Measurements from ENCODE around the gene OSMR. TPM values are rescaled to one million over a fixed set of nuclear protein-coding genes. Genes with fewer than 3 reads are reported as not detected.

Gene OSMR
- total RNA-seq, 4 donors from 2014 or later = 3.5 to 25.6 (median 15.3) TPM

DNA sequence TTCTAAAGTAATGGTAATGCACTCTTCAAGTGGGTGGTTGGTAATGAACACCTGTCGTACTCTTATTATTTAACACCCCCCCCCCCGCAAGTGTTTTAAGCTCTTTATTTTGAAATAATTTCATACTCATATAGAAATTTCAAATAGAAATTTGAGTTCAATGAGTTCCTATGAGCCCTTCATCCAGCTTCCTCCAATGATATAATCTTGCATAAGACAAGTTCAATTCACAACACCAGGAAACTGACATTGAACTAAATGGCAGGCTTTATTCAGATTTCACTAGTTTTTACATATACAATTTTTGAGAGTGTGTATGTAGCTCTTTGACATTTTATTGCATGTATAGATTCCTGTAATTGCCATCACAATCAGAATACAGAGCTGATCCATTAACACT, 30.9 kb upstream of the OSMR start:
- Histone ChIP-seq H3K27me3 (no peaks in the 10 kb centered on the region), H3K27ac (no peak overlapping the region), H3K36me3 (no peaks in the 10 kb centered on the region), H3K4me3 (no peak overlapping the region), H3K4me1 (no peaks in the 10 kb centered on the region), H3K9me3 (no peaks in the 10 kb centered on the region)
- TF ChIP-seq POLR2A (IDR thresholded peaks at IDR 0.05) = no peak
- TF ChIP-seq, protein P1, sequence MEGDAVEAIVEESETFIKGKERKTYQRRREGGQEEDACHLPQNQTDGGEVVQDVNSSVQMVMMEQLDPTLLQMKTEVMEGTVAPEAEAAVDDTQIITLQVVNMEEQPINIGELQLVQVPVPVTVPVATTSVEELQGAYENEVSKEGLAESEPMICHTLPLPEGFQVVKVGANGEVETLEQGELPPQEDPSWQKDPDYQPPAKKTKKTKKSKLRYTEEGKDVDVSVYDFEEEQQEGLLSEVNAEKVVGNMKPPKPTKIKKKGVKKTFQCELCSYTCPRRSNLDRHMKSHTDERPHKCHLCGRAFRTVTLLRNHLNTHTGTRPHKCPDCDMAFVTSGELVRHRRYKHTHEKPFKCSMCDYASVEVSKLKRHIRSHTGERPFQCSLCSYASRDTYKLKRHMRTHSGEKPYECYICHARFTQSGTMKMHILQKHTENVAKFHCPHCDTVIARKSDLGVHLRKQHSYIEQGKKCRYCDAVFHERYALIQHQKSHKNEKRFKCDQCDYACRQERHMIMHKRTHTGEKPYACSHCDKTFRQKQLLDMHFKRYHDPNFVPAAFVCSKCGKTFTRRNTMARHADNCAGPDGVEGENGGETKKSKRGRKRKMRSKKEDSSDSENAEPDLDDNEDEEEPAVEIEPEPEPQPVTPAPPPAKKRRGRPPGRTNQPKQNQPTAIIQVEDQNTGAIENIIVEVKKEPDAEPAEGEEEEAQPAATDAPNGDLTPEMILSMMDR (IDR thresholded peaks at IDR 0.05) = no peak
- no peak for DNase-seq

DNA sequence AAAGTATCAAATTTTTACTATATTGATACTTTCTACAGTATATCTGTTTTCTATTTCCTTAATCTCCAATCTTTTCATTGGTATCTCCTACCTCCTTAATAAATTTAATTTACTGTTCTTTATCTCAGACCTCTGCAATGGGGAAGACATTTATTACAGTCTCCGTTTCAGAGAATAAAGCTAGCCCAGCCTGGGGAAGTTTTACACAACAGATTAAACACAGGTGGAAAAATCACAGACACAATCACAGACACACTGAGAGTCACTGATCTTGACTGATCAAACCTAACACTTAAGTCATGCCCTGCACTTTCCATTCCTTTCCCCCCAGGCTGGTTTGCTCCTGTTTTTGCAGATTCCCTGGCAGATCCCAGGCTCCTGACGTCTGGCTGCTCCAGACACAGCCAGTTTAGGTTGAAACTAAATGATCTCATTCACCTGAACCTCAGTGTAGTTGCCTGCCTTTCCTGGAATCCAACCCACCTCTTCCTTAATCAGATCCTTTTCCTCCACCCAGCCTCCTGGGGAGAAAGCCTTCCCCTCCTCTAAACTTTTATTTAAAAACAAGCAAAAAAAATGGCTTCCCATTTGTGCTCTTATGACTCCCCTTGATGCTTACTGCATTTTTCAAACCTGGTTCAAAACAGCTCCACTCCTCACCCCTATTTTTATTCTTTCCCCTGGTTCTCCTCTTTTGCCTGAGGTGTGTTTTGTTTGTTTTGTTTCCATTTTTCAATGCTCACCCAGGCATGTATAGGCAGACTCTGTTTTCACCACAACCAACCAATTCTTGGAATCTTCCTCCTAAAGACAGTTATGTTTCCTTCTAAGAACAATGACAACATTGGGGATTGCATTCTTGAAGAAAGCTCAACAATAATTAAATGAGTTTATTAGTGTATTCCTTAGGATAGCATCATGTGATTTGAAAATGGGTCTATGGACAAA, 29.5 kb upstream of the OSMR start:
- no peak overlapping the region for H3K4me3 ChIP-seq
- H3K9me3 ChIP-seq = no peaks in the 10 kb centered on the region
- no peaks in the 10 kb centered on the region for H3K36me3 ChIP-seq
- no peak overlapping the region for H3K27ac ChIP-seq
- H3K27me3 ChIP-seq = no peaks in the 10 kb centered on the region
- TF ChIP-seq, protein P1 (IDR thresholded peaks at IDR 0.05) = no peak
- no peak for TF ChIP-seq POLR2A (IDR thresholded peaks at IDR 0.05)
- H3K4me1 ChIP-seq = no peaks in the 10 kb centered on the region
- no peak for DNase-seq

DNA sequence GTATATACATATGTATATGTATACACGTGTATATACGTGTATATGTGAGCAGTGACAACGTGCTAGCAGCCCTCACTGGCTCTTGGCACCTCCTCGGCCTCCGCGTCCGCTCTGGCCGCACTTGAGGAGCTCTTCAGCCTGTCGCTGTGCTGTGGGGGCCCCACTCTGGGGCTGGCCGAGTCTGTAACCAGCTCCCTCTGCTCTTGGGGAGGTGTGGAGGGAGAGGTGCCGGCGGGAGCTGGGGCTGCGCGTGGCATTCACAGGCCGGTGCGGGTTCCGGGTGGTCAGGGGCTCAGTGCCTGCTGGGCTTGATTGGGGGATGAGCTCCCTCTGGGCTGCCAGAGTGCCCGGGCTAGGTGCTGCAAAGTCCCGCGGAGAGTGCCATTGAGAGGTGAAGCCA, 24.1 kb upstream of the OSMR start:
- TF ChIP-seq POLR2A (IDR thresholded peaks at IDR 0.05) = no peak
- TF ChIP-seq, protein P1 (IDR thresholded peaks at IDR 0.05) = no peak
- Histone ChIP-seq H3K36me3 (no peaks in the 10 kb centered on the region), H3K27ac (no peak overlapping the region), H3K9me3 (no peaks in the 10 kb centered on the region), H3K4me3 (no peak overlapping the region), H3K27me3 (no peaks in the 10 kb centered on the region), H3K4me1 (no peaks in the 10 kb centered on the region)
- no peak for DNase-seq

DNA sequence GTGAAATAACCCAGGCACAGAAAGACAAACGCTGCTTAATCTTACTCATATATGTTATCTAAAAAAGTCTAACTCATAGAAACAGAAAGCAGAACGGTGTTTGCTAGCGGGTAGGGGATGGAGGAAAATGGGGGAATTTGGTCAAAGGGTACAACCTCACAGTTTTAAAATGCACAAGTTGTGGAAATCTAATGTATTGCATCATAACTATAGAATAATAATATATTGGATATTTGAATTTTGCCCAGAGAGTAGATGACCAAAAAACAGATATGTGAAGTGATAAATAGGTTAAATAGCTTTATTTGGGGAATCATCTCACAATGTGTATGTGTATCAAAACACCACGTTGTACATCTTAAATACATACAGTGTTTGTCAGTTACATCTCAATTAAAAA, 22.3 kb upstream of the OSMR start:
- Histone ChIP-seq H3K36me3 (no peaks in the 10 kb centered on the region), H3K9me3 (no peaks in the 10 kb centered on the region), H3K27me3 (no peaks in the 10 kb centered on the region), H3K27ac (no peak overlapping the region), H3K4me1 (no peaks in the 10 kb centered on the region), H3K4me3 (no peak overlapping the region)
- TF ChIP-seq, protein P1 (IDR thresholded peaks at IDR 0.05) = no peak
- TF ChIP-seq POLR2A (IDR thresholded peaks at IDR 0.05) = no peak
- DNase-seq = no peak

DNA sequence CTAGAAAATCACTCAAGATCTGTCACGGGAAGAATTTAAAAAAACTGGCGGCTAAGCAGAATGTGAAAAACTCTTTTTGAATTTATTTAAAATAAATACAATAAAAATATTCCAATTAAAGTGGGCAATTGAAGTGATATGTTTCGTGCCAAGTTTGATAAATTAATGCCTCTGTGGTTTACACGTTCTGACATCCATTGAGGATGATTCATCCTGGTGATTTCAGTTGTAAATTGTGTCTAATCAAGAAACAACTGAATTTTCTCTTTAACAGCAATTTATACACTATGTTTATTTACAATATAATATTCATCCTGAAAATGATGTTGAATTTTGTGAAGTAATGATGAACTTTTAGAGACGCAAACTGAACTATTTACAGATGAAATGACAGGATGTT, 21.0 kb upstream of the OSMR start:
- Histone ChIP-seq H3K9me3 (no peaks in the 10 kb centered on the region), H3K36me3 (no peaks in the 10 kb centered on the region), H3K4me3 (no peak overlapping the region), H3K4me1 (no peaks in the 10 kb centered on the region), H3K27me3 (no peaks in the 10 kb centered on the region), H3K27ac (no peak overlapping the region)
- TF ChIP-seq, protein P1 (IDR thresholded peaks at IDR 0.05) = no peak
- no peak for DNase-seq

Data from Peyer's patch (tissue), 4 donors.